HEK293 (cell line): ENCODE measurements around the gene CCDC85B.

Experiments used
- ATF2 ChIP-seq: fragments of 450-650 bp; formaldehyde crosslinking; IDR thresholded peaks from 2 replicates; pipeline ENCODE4 v1.5.1; 2016; ENCODE audit warnings: missing biosample characterization, missing genetic modification characterization, low read depth
- CTCF ChIP-seq: fragments of 450-650 bp; formaldehyde crosslinking; IDR thresholded peaks from 2 replicates; pipeline ENCODE4 v1.5.1; 2016; ENCODE audit warnings: missing biosample characterization, missing genetic modification characterization
- HOXA7 ChIP-seq: sonication (generic); formaldehyde crosslinking; IDR thresholded peaks from 2 replicates; pipeline ENCODE4 v1.8.1; 2022; ENCODE audit warnings: missing genetic modification reagents, borderline replicate concordance
- MEIS1 ChIP-seq: sonication (generic); formaldehyde crosslinking; IDR thresholded peaks from 2 replicates; pipeline ENCODE4 v1.8.1; 2022; ENCODE audit warnings: missing genetic modification reagents, mild to moderate bottlenecking, borderline replicate concordance
- REST ChIP-seq: fragments of 450-650 bp; formaldehyde crosslinking; IDR thresholded peaks from 2 replicates; pipeline ENCODE4 v1.5.1; 2016; ENCODE audit warnings: missing biosample characterization, missing genetic modification characterization
- SETDB1 ChIP-seq: IDR thresholded peaks from one replicate; pipeline ENCODE4 v1.6.1; 2017; ENCODE audit warnings: mild to moderate bottlenecking, low read length, moderate library complexity, mixed read lengths; ENCODE audit not compliant: insufficient read length
- ZNF223 ChIP-seq: fragments of 450-650 bp; formaldehyde crosslinking; IDR thresholded peaks from 2 replicates; pipeline ENCODE4 v1.5.1; 2016; ENCODE audit warnings: missing biosample characterization, missing genetic modification characterization
- ZNF274 ChIP-seq, 2 experiments: fragments of 200-500 bp in 1 of 2; fragments of 450-650 bp in 1 of 2; sonication (Bioruptor generic) in 1 of 2; formaldehyde crosslinking in 1 of 2; IDR thresholded peaks; 2 replicates each; pipeline versions ENCODE4 v1.5.1 to v1.6.1; 2014 to 2016; ENCODE audit warnings: borderline replicate concordance in 1 of 2, inconsistent platforms in 1 of 2, low read length in 1 of 2, missing biosample characterization in 1 of 2, missing genetic modification characterization in 1 of 2
- ZNF626 ChIP-seq: fragments of 450-650 bp; sonication (Bioruptor Pico); formaldehyde crosslinking; IDR thresholded peaks from 2 replicates; pipeline ENCODE4 v1.5.1; 2018; ENCODE audit warnings: missing biosample characterization, missing genetic modification characterization, inconsistent platforms
- ZNF629 ChIP-seq: fragments of 450-650 bp; formaldehyde crosslinking; IDR thresholded peaks from 2 replicates; pipeline ENCODE4 v1.5.1; 2017; ENCODE audit warnings: missing biosample characterization, missing genetic modification characterization

DNA sequence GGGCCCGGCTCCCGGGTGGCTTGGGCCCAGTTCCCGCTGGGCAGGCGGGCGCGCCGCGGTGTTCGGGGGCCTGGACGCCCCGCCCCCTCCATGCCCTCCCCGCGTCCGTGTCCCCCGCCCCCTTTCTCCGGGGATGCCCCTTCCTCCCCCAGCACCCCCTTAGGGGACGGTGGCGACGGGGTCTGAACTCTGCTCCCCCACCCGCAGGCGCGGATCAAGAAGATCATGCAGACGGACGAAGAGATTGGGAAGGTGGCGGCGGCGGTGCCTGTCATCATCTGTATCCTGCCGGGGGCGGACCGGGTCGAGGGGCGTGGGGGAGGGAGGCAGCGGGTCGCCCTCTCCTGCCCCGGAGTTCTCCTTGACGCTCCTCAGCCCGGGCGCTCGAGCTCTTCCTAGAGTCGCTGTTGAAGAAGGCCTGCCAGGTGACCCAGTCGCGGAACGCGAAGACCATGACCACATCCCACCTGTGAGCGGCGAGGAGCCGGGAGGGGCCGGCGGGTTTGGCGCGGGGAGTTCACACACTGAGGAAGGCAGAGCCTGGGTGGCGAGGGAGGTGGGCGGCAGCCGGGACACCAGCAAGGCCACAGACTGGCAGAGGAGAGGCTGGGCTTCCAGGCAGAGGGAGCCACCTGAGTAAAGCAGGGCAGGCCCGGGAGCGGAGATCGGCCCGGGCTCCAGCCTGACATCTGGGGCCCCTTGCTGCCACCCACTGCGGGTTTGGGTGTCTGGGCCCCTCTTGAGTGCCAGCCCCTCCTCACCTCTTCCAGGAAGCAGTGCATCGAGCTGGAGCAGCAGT lies 29.3 kb downstream of the CCDC85B start:
- no peak for TF ChIP-seq REST (tag by site-specific recombination)
- TF ChIP-seq CTCF (tag by site-specific recombination): no peak
- TF ChIP-seq ZNF274 (IDR thresholded peaks at IDR 0.05; ENCODE audit: low read length): no peak
- no peak for TF ChIP-seq ZNF274 (tag by site-specific recombination; IDR thresholded peaks at IDR 0.05; ENCODE audit: borderline replicate concordance)
- TF ChIP-seq MEIS1: no peak
- TF ChIP-seq ZNF629 (tag by site-specific recombination): 0 out of 2 replicates have a peak, but pooled peaks have one; percentile 1
- TF ChIP-seq ATF2 (tag by site-specific recombination): no peak
- TF ChIP-seq ZNF626 (tag by site-specific recombination): no peak
- TF ChIP-seq SETDB1: no peak
- no peak for TF ChIP-seq ZNF223 (tag by site-specific recombination)
- no peak for TF ChIP-seq HOXA7
